Panc1 (cell line): ENCODE results near the gene DSCAM.

ENCODE experiments used
- POLR2AphosphoS5 ChIP-seq: IDR thresholded peaks from 2 replicates; pipeline ENCODE4 v1.6.1; 2012; ENCODE audit warnings: mild to moderate bottlenecking, low read depth, low read length, moderate library complexity
- REST ChIP-seq, 2 experiments: IDR thresholded peaks; 2 replicates each; pipeline ENCODE4 v1.6.1; 2011 to 2012; ENCODE audit warnings: low read depth in 2 of 2, control low read depth in 1 of 2, low read length in 1 of 2, mild to moderate bottlenecking in 1 of 2, moderate library complexity in 1 of 2; ENCODE audit not compliant: insufficient read depth in 1 of 2
- SIN3A ChIP-seq: IDR thresholded peaks from 2 replicates; pipeline ENCODE4 v1.6.1; 2012; ENCODE audit warnings: low read depth, mild to moderate bottlenecking, low read length, moderate library complexity, borderline replicate concordance; ENCODE audit not compliant: insufficient read depth
- TF ChIP-seq, protein P1 (sequence below): fragments of 450-650 bp; IDR thresholded peaks from 2 replicates; pipeline ENCODE4 v1.5.1; 2017; ENCODE audit warnings: mild to moderate bottlenecking

DNA sequence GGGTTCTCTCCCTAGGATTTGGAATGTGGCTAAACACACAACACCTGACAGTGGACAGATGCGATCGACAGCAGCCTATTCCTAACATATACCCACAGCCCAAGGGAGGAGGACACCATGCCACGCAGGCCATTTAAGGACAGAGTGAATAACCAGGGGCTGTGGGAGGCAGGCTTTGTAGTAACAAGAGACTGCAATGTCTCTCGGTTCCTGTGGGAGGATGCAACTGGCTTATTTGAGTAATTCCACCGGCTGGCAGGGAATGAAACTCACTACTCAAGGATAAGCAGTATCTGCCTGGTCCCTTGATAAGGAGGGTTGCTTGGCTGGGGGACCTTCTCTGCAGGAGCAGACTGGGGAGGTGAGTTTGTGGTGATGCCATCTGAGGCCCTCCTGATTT, 870.2 kb downstream of the DSCAM start:
- TF ChIP-seq, protein P1, sequence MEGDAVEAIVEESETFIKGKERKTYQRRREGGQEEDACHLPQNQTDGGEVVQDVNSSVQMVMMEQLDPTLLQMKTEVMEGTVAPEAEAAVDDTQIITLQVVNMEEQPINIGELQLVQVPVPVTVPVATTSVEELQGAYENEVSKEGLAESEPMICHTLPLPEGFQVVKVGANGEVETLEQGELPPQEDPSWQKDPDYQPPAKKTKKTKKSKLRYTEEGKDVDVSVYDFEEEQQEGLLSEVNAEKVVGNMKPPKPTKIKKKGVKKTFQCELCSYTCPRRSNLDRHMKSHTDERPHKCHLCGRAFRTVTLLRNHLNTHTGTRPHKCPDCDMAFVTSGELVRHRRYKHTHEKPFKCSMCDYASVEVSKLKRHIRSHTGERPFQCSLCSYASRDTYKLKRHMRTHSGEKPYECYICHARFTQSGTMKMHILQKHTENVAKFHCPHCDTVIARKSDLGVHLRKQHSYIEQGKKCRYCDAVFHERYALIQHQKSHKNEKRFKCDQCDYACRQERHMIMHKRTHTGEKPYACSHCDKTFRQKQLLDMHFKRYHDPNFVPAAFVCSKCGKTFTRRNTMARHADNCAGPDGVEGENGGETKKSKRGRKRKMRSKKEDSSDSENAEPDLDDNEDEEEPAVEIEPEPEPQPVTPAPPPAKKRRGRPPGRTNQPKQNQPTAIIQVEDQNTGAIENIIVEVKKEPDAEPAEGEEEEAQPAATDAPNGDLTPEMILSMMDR, result no peak
- TF ChIP-seq POLR2AphosphoS5 (no peak), REST (IDR thresholded peaks at IDR 0.05; ENCODE audit: insufficient read depth in 1 of 2, low read depth in 2 of 2, low read length in 1 of 2) (no peak), SIN3A (no peak)
